Measurements from ENCODE around the gene USP14.
A peak's percentile ranks its signal among the peaks of the same experiment; 100 is the strongest.

USP14 gene

GRCh38 chr18:154151-154550 is 4.2 kb upstream of the USP14 start:
- POLR2A ChIA-PET = no interaction called here
- TF ChIP-seq PKNOX1 (IDR thresholded peaks at IDR 0.05) (no peak), FOXK2 (IDR thresholded peaks at IDR 0.05) (no peak), FOXM1 (IDR thresholded peaks at IDR 0.05; ENCODE audit: borderline replicate concordance) (no peak), BHLHE40 (IDR thresholded peaks at IDR 0.05; ENCODE audit: borderline replicate concordance) (no peak), L3MBTL2 (conservative IDR thresholded peaks at IDR 0.05) (no peak), FOXA1 (IDR thresholded peaks at IDR 0.05) (no peak), ZNF384 (IDR thresholded peaks at IDR 0.05) (no peak), NFRKB (IDR thresholded peaks at IDR 0.05) (no peak), HDGF (IDR thresholded peaks at IDR 0.05; ENCODE audit: borderline replicate concordance) (no peak), CTBP1 (IDR thresholded peaks at IDR 0.05; ENCODE audit: borderline replicate concordance) (no peak), SUZ12 (IDR thresholded peaks at IDR 0.05) (no peak), SP1 (IDR thresholded peaks at IDR 0.05) (no peak), TARDBP (IDR thresholded peaks at IDR 0.05) (no peak), LEF1 (IDR thresholded peaks at IDR 0.05; ENCODE audit: borderline replicate concordance) (no peak), ELF4 (IDR thresholded peaks at IDR 0.05) (no peak), ARNT (IDR thresholded peaks at IDR 0.05) (no peak)
- no peak for DNase-seq (ENCODE audit: extremely low spot score)
- CTCF ChIA-PET = no interaction called here

GRCh38 chr18:155688-156087 is 2.7 kb upstream of the USP14 start:
- CTCF ChIA-PET = no interaction called here
- TF ChIP-seq FOXK2 (IDR thresholded peaks at IDR 0.05) (no peak), FOXM1 (IDR thresholded peaks at IDR 0.05; ENCODE audit: borderline replicate concordance) (no peak), HDGF (IDR thresholded peaks at IDR 0.05; ENCODE audit: borderline replicate concordance) (no peak), ARNT (IDR thresholded peaks at IDR 0.05) (no peak), BHLHE40 (IDR thresholded peaks at IDR 0.05; ENCODE audit: borderline replicate concordance) (no peak), CTBP1 (IDR thresholded peaks at IDR 0.05; ENCODE audit: borderline replicate concordance) (no peak), LEF1 (IDR thresholded peaks at IDR 0.05; ENCODE audit: borderline replicate concordance) (no peak), ELF4 (IDR thresholded peaks at IDR 0.05) (no peak), PKNOX1 (IDR thresholded peaks at IDR 0.05) (no peak), FOXA1 (IDR thresholded peaks at IDR 0.05) (no peak), SP1 (IDR thresholded peaks at IDR 0.05) (no peak)
- no peak for DNase-seq (ENCODE audit: extremely low spot score)
- POLR2A ChIA-PET = no interaction called here

GRCh38 chr18:156514-157230 is 1.7 kb upstream of the USP14 start:
- POLR2A ChIA-PET = no interaction called here
- DNase-seq (ENCODE audit: extremely low spot score) = no peak
- TF ChIP-seq FOXM1 (IDR thresholded peaks at IDR 0.05; ENCODE audit: borderline replicate concordance) (no peak), ARNT (IDR thresholded peaks at IDR 0.05) (no peak), ZNF384 (IDR thresholded peaks at IDR 0.05) (no peak), ELF4 (IDR thresholded peaks at IDR 0.05) (no peak), HDGF (IDR thresholded peaks at IDR 0.05; ENCODE audit: borderline replicate concordance) (no peak), NFRKB (IDR thresholded peaks at IDR 0.05) (no peak), CTBP1 (IDR thresholded peaks at IDR 0.05; ENCODE audit: borderline replicate concordance) (no peak), SUZ12 (IDR thresholded peaks at IDR 0.05) (no peak), LEF1 (IDR thresholded peaks at IDR 0.05; ENCODE audit: borderline replicate concordance) (no peak), PKNOX1 (IDR thresholded peaks at IDR 0.05) (no peak), L3MBTL2 (conservative IDR thresholded peaks at IDR 0.05) (no peak), SP1 (IDR thresholded peaks at IDR 0.05) (no peak), FOXK2 (IDR thresholded peaks at IDR 0.05) (no peak), BHLHE40 (IDR thresholded peaks at IDR 0.05; ENCODE audit: borderline replicate concordance) (no peak), FOXA1 (IDR thresholded peaks at IDR 0.05) (no peak), TARDBP (IDR thresholded peaks at IDR 0.05) (no peak)

GRCh38 chr18:159037-159652 is 788 bp downstream of the USP14 start:
- peak; percentile 11 for DNase-seq (ENCODE audit: extremely low spot score)
- TF ChIP-seq ELF4 (IDR thresholded peaks at IDR 0.05) (no peak), CTBP1 (IDR thresholded peaks at IDR 0.05; ENCODE audit: borderline replicate concordance) (no peak), TARDBP (IDR thresholded peaks at IDR 0.05) (no peak), LEF1 (IDR thresholded peaks at IDR 0.05; ENCODE audit: borderline replicate concordance) (no peak), ARNT (IDR thresholded peaks at IDR 0.05) (no peak), FOXK2 (IDR thresholded peaks at IDR 0.05) (no peak)
- ChIA-PET POLR2A (no interaction called here), CTCF (no interaction called here)

More at GRCh38 chr18:156514-157230, 1.7 kb upstream of the USP14 start:
- CTCF ChIA-PET = no interaction called here

GRCh38 chr18:159933-160332 is 1.6 kb downstream of the USP14 start:
- ChIA-PET CTCF (no interaction called here), POLR2A (no interaction called here)
- no peak for DNase-seq (ENCODE audit: extremely low spot score)
- TF ChIP-seq ELF4 (IDR thresholded peaks at IDR 0.05) (no peak), SUZ12 (IDR thresholded peaks at IDR 0.05) (no peak), FOXM1 (IDR thresholded peaks at IDR 0.05; ENCODE audit: borderline replicate concordance) (no peak), ARNT (IDR thresholded peaks at IDR 0.05) (no peak), PKNOX1 (IDR thresholded peaks at IDR 0.05) (no peak), NFRKB (IDR thresholded peaks at IDR 0.05) (no peak), TARDBP (IDR thresholded peaks at IDR 0.05) (no peak), SP1 (IDR thresholded peaks at IDR 0.05) (no peak), CTBP1 (IDR thresholded peaks at IDR 0.05; ENCODE audit: borderline replicate concordance) (no peak)

Measured in HEK293T (cell line).